A172 (cell line): ENCODE data around the gene NTSR1. TPM values are rescaled to one million over a fixed set of nuclear protein-coding genes. Genes with fewer than 3 reads are reported as not detected.
A peak's percentile ranks its signal among the peaks of the same experiment; 100 is the strongest.

ENCODE experiments used
- DNase-seq: peaks from one replicate; pipeline ENCODE4 v3.0.0-alpha.2; 2015; ENCODE audit warnings: low spot score
- total RNA-seq: library from RNA; depleted of rRNA; stranded (reverse); fragments of >200 nt; shearing (Covaris generic); gene quantifications from 2 replicates; pipeline ENCODE4 v1.2.3, GENCODE V29; 2014

The NTSR1 gene
- total RNA-seq, 1 experiment from 2014 or later = 9.0 TPM

GRCh38 chr20:62771396-62772102, 62.9 kb downstream of the NTSR1 start:
- DNase-seq = no peak

DNA sequence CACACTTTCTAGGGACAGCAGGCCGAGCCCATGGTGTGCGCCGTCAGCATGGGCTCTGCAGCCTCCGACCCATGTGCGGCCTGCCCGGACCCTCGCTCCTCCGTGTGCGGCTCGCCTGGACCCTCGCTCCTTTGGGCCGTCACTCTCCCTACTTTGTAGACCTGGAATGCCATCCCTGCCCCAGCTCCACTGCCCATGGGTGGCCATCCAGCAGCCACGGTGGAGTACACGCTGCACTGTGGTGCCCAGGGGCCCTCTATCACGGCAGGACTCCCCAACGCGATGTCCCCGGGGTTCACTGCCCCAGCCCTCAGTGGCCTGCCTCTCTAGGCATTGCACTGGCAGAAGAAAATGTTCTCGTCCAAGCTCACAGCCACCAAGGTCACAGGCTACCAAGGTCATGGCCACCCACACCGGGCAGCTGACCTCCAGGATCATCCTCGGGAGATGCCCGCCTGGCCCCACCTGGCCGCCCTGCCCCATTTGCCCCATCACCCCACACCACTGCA, 63.5 kb downstream of the NTSR1 start:
- no peak for DNase-seq

DNA sequence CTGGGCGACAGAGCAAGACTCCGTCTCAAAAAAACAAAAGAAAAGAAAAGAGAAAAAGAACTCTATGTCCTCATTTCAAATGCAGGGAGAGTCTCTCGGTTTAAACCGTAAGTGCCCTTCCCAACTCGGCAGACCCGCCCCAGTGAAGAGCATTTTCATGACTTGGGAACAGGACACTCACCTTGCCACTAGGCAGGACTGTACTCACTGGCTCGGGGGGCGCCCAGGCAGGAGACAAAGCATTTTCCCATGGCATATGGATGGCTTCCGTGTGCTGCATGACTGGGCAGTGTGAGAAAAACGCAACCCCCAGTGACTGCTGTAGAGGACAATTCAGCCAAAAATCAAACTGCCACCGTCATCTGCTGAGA, 64.0 kb downstream of the NTSR1 start:
- DNase-seq = no peak

DNA sequence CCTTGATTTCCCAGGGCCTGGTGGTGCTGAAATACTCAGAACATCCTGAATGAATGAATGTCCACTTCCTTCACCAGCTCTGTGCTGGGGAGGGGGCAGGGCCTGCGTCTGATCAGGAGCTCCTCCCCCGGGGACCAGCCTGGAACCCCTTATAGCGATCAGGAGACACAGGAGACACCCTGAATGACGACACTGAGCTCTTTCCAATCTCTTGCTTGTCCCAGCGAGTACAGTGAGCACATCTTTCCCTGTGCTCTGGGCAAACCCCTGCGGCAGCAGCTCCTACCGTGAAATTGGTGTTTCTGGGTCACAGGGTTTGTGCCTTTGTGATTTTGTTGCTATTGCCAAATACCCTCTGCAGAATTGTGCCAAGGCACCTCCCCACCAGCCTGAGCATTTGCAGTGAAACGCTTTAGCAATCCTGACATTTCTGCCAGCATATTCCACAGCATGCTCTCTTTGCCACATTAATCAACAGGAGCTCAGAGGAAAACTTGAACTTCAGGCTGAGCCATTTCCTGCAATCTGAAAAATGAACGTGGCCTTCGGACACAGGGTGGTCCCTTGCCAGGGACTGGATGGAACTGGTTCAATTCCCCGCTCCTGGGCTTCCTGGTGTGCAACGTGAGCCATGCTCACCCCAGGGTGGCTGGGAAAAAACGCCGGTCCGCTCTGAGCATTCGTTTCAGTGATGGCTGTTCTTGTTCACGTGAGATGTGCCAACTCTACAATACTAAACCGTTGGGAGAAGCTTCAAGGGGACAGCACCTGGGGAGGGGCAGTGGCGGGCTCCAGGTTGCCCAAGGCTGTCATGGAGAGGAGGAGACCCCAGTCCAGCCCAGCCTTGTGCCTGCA, 64.6 kb downstream of the NTSR1 start:
- no peak for DNase-seq

GRCh38 chr20:62773845-62774714, 65.4 kb downstream of the NTSR1 start:
- no peak for DNase-seq

GRCh38 chr20:62774762-62775161, 66.1 kb downstream of the NTSR1 start:
- no peak for DNase-seq

DNA sequence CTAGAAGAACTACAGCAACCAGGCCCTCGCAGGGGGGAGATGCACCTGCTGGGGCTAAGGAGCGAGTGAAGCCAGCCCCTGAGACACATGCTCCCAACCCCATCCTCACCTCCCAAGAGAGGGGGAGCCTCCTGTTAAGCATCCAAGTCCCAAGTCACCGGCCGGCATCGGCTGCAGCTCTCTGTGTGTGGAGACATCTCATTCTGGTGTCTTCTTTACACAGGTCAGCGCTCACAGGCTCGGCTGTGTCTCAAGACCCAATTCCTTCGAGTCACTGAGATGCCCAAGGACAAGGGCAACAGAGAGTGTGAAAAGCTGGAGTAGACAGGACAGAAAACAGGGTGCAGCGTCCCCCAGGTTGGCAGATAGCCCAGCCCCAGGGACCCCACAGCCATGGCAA, 66.6 kb downstream of the NTSR1 start:
- DNase-seq = no peak

GRCh38 chr20:62776035-62776691, 67.5 kb downstream of the NTSR1 start:
- DNase-seq = no peak

GRCh38 chr20:62776692-62777527, 68.3 kb downstream of the NTSR1 start:
- DNase-seq = peak; percentile 87

DNA sequence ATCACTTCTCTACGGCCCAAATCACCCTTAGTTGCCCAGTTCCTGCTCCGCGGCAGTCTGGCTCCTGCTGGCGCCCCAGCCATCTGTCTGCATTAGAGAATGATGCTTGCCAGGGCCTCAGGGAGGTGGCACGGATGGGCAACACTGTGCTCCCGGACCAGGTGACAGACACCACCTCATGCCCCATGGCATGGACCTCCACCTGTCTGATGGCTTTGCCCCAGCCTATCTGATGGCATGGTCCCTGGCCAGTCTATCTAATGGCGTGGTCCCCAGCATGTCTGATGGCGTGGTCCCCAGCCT, 68.8 kb downstream of the NTSR1 start:
- DNase-seq = no peak

DNA sequence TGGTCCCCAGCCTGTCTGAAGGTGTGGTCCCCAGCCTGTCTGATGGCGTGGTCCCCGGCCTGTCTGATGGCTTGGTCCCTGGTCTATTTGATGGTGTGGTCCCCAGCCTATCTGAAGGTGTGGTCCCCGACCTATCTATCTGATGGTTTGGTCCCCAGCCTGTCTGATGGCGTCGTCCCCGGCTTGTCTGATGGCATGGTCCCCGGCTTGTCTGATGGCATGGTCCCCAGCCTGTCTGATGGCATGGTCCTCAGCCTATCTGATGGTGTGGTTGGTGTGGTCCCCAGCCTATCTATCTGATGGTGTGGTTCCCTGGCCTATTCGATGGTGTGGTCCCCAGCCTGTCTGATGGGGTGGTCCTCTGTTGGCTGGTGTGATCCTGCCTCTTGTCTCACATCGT, 69.4 kb downstream of the NTSR1 start:
- DNase-seq = no peak

DNA sequence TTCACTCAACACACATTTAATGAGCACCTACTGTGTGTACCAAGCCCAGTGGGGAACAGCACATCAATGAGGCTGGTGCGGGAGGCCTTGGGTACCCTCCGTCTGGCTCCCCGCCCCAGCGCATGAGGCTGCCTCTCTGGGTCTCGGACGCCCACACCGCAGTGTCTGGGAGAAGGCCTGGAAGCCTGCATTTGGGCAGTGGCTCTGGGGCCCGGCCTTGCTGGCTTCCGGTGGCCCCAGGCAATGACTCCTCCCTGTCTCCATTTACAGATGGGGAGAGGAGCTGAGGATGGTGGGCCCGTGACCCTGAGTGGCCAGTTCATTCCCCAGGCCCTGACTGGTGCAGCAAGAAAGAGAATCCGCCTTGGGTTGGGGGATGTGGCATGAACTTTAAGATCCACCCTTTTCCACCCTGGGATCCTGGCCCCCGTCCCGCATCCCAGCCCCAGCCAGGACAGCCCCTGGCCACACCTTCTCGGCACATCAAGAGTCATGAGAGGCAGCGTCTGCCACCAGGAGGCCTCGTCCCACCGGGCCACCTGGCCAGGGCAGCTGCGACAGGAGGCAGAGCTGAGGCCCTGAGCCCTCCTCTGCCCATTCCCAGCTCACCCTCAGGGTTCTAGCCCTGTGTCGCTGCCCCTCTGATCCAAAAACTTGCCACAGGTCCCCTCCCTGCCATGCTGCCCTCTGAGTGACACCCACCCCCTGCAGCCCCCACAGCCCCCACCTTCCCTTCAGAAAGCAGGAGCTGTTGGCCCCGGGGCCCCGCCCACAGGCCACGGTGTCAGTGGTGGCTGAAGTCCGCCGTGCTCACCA, 70.2 kb downstream of the NTSR1 start:
- DNase-seq = no peak

GRCh38 chr20:62779417-62779685, 70.7 kb downstream of the NTSR1 start:
- DNase-seq = no peak

DNA sequence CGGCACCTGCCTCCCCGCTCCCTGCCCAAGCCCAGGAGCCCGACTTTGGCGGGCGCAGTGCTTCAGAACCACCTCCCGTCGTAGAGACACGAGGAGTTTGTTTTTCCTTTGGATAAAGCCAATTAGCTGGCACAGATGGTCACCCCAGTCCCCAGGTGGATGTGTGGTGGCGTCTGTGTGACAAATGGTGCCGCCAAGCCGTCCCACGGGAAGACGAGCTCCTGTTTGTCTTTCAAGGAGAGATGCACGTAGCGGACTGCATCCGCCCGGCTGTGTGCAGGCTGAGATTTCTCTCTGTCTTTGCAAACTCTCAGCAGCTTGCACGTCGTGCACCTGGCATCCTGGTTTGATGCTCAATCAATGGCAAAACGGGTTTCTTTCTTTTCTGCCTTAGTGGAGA, 71.6 kb downstream of the NTSR1 start:
- no peak for DNase-seq

DNA sequence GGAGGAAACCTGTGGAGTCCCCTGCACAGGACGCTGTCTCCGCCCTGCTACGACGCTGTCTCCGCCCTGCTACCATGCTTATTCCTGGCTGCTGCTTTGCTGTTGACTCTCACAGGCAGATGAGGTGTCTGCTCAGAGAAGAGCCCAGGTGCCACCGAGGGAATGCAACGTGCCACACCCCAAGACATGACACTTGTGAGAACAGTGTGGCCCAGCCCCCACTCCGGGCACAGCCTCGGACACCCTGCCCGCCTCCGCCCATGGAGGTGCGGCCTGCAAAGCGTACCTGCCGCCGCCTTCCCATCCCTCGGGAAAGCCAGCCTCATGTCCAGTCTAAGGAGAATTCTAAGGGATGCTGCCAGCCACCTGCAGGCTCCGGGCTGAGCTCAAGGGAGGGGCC, 72.1 kb downstream of the NTSR1 start:
- no peak for DNase-seq

- DNase-seq = no peak
Observed at GRCh38 chr20:62782149-62782892, 73.7 kb downstream of the NTSR1 start.

DNA sequence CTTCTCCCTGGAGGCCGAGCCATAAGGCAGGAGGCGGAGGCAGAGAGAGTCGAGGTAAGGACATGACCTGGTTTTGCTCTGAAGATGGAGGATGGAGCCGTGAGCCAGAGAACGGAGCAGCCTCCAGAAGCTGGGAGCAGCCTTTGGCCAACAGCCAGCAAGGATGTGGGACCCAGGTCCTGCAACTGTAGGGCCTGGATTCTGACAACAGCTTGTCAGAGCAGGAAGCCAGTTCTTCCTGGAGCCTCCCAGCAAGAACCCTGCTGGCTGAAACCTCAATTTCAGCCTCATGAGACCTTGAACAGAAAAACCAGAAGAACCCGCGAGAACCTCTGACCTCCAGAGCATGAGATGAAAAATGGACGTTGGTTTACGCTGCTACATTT, 74.2 kb downstream of the NTSR1 start:
- DNase-seq = no peak

GRCh38 chr20:62784497-62784896, 75.9 kb downstream of the NTSR1 start:
- no peak for DNase-seq

DNA sequence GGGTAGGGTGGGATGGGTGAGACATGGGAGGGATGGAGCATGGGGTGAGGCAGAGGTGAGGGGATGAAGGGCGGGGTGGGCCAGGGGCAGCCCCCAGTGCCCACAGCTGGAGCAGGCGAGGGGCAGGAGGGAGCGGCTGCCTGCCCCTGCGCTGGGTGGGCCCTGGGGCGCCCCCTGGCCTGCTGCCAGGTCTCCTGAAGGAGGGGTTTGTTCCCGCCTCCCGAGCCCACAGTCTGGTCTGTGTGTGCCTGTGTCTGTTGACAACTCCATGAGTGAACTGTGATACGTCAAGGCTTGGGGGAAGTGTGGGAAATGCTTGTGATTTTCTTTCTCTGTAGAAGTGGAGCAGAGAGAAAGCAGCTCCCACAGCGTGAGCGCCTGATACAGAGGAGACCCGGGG, 76.8 kb downstream of the NTSR1 start:
- no peak for DNase-seq

DNA sequence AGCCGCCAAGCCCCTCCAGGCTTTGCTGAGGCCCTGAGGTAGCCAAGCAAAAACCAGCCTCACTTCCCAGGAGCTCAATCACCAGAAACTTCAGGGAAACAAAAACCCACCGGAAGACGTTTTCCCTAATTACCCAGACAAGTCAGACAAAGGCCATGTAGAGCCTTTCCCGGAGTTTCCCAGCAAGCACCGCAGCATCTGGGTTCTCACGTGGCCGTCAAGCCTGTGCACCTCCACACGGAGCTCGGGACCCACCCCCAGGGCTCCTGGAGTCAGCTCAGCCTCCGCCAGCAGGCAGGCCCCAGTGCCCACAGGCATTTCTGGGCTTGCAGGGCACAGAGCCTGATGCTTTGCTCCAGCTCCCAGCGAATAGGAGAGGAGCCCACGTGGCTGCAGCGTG, 77.5 kb downstream of the NTSR1 start:
- no peak for DNase-seq
